ENCODE results near the gene COL4A1. TPM values are rescaled to one million over a fixed set of nuclear protein-coding genes. Genes with fewer than 3 reads are reported as not detected.

Gene COL4A1
- total and polyA plus RNA-seq, 2 experiments from 2014 or later, result 184 to 519 TPM

GRCh38 chr13:110103026-110103425 is 203.9 kb downstream of the COL4A1 start:
- Histone ChIP-seq H3K9me2 (ENCODE audit: insufficient read depth) (no peaks in the 10 kb centered on the region), H3K9me3 (ENCODE audit: low read depth) (no peaks in the 10 kb centered on the region), H3K36me3 (ENCODE audit: low read depth) (no peaks in the 10 kb centered on the region), H3F3A (ENCODE audit: insufficient read depth) (no peaks in the 10 kb centered on the region), H4K20me1 (ENCODE audit: insufficient read depth) (no peaks in the 10 kb centered on the region), H3K4me1 (ENCODE audit: insufficient read depth) (peaks cover 9% of the 10 kb centered on the region), H2AFZ (no peak overlapping the region), H3K27ac (no peak overlapping the region), H3K4me2 (ENCODE audit: unreplicated experiment) (no peak overlapping the region), H3K9ac (no peak overlapping the region), H3K27me3 (replicated peaks; ENCODE audit: insufficient read depth) (no peaks in the 10 kb centered on the region), H3K79me2 (ENCODE audit: insufficient read depth) (no peaks in the 10 kb centered on the region), H3K4me3 (no peak overlapping the region)
- TF ChIP-seq EZH2 (IDR thresholded peaks at IDR 0.05; ENCODE audit: insufficient read depth, poor library complexity, severe bottlenecking), result no peak
- no peak for TF ChIP-seq EZH2phosphoT487 (IDR thresholded peaks at IDR 0.05; ENCODE audit: insufficient read depth, low read depth)
- no peak for DNase-seq
- WGBS, 2 experiments (ENCODE audit: low coverage in 1 of 2, low lambda C conversion rate in 2 of 2, missing lambda C conversion rate in 2 of 2), result 64 to 78% methylated on average over 5 of the region's 5 CpGs
- in situ Hi-C loops (cut with MboI), result loop anchor here (10.0 to 25.0 kb wide), 3 partner anchors 308 to 1148 kb away; no protein-coding TSS in a partner anchor

GRCh38 chr13:110102053-110102452 is 204.9 kb downstream of the COL4A1 start:
- in situ Hi-C loops (cut with MboI), result loop anchor here (10.0 to 25.0 kb wide), 3 partner anchors 307 to 1147 kb away; no protein-coding TSS in a partner anchor

GRCh38 chr13:110099922-110100321 is 207.0 kb downstream of the COL4A1 start:
- no peak for DNase-seq
- H3K9me3 ChIP-seq (ENCODE audit: low read depth), result no peaks in the 10 kb centered on the region
- H3K79me2 ChIP-seq (ENCODE audit: insufficient read depth), result no peaks in the 10 kb centered on the region
- no peak overlapping the region for H2AFZ ChIP-seq
- H3K27ac ChIP-seq, result no peak overlapping the region
- in situ Hi-C loops (cut with MboI), result loop anchor here (10.0 to 25.0 kb wide), 3 partner anchors 305 to 1145 kb away; no protein-coding TSS in a partner anchor
- H3K4me3 ChIP-seq, result no peak overlapping the region
- H3K9ac ChIP-seq, result no peak overlapping the region
- no peaks in the 10 kb centered on the region for H3K36me3 ChIP-seq (ENCODE audit: low read depth)
- peaks cover 12% of the 10 kb centered on the region for H3K4me1 ChIP-seq (ENCODE audit: insufficient read depth)
- no peaks in the 10 kb centered on the region for H3K9me2 ChIP-seq (ENCODE audit: insufficient read depth)
- H3F3A ChIP-seq (ENCODE audit: insufficient read depth), result no peaks in the 10 kb centered on the region; the same call in 1 of the 2 replicates
- H4K20me1 ChIP-seq (ENCODE audit: insufficient read depth), result no peaks in the 10 kb centered on the region
- no peak overlapping the region for H3K4me2 ChIP-seq (ENCODE audit: unreplicated experiment)
- TF ChIP-seq EZH2phosphoT487 (IDR thresholded peaks at IDR 0.05; ENCODE audit: insufficient read depth, low read depth) (no peak), EZH2 (IDR thresholded peaks at IDR 0.05; ENCODE audit: insufficient read depth, poor library complexity, severe bottlenecking) (no peak)
- no peaks in the 10 kb centered on the region for H3K27me3 ChIP-seq (replicated peaks; ENCODE audit: insufficient read depth)
- WGBS, 2 experiments (ENCODE audit: low coverage in 1 of 2, low lambda C conversion rate in 2 of 2, missing lambda C conversion rate in 2 of 2), result 79 to 90% methylated on average over 1 of the region's 1 CpG

More at GRCh38 chr13:110102053-110102452, 204.9 kb downstream of the COL4A1 start:
- Histone ChIP-seq H3K4me2 (ENCODE audit: unreplicated experiment) (no peak overlapping the region), H3K27ac (no peak overlapping the region), H3K4me3 (no peak overlapping the region), H3K9me2 (ENCODE audit: insufficient read depth) (no peaks in the 10 kb centered on the region), H3K36me3 (ENCODE audit: low read depth) (no peaks in the 10 kb centered on the region), H3K9ac (no peak overlapping the region), H4K20me1 (ENCODE audit: insufficient read depth) (no peaks in the 10 kb centered on the region), H3K27me3 (replicated peaks; ENCODE audit: insufficient read depth) (no peaks in the 10 kb centered on the region), H2AFZ (no peak overlapping the region), H3K4me1 (ENCODE audit: insufficient read depth) (peaks cover 9% of the 10 kb centered on the region), H3K79me2 (ENCODE audit: insufficient read depth) (no peaks in the 10 kb centered on the region), H3F3A (ENCODE audit: insufficient read depth) (no peaks in the 10 kb centered on the region), H3K9me3 (ENCODE audit: low read depth) (no peaks in the 10 kb centered on the region)
- DNase-seq, result no peak
- TF ChIP-seq EZH2 (IDR thresholded peaks at IDR 0.05; ENCODE audit: insufficient read depth, poor library complexity, severe bottlenecking) (no peak), EZH2phosphoT487 (IDR thresholded peaks at IDR 0.05; ENCODE audit: insufficient read depth, low read depth) (no peak)
- 78 to 80% methylated on average over 4 of the region's 4 CpGs for WGBS, 2 experiments (ENCODE audit: low coverage in 1 of 2, low lambda C conversion rate in 2 of 2, missing lambda C conversion rate in 2 of 2)

Small RNA genes within 50 kb of the gene (microRNA-seq; reads per million reads assigned to microRNA genes)
- not detected for gene MIR8073 (ENCODE audit: borderline number of aligned reads)

Small RNA genes within 50 kb of the gene (small RNA-seq; reads per million reads assigned to genes)
- gene MIR8073 (ENCODE audit: low read depth, low replicate concordance), result not detected

Other genes starting within 250 kb of the COL4A1 start
- gene COL4A2, start 127 bp upstream of the COL4A1 start, total RNA-seq (2014; rRNA removed; shearing (Covaris generic)), result 455 and 524 TPM in 2 replicates
- 137 and 146 TPM in 2 replicates for gene COL4A2, start 127 bp upstream of the COL4A1 start, polyA plus RNA-seq (2016; fragmentation: Nextera tagmentation; extraction: Ambion mirVana)

All from GM23248 (cell line).